ENCODE measurements around the gene PTPRB. TPM values are rescaled to one million over a fixed set of nuclear protein-coding genes. Genes with fewer than 3 reads are reported as not detected.

The PTPRB gene
- total and polyA plus RNA-seq, 2 of the 8 experiments (the other 6 are each of a cell fraction or from before 2014, with no cell fraction given), result 0.36 to 0.58 TPM

DNA sequence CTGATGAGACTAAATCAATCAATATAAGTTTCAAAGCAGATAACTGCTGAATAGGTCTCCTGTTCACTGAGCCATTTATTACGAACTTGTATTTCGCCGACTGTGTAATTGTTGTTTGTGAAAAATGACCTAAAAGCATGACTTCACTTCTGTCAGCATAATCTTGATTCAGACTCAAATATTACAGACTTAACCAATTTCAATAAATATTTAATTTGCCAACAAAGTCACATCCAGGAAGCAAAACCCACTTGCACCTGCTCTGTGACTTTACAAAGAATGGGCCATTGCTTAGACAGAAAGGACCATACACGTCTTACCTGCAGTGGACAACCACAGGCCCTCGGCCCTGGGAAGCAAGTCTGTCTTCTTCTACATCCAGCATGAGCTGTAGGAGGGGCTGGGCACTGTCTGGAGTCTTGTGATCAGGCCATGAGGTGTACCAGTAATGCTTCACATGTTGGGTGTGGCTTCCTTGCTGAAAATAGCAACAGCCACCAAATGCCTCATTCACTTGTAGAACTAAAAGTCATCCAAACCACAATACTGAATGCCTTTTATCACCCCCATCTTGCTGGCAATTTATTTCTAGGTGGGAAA is 23.5 kb upstream of the PTPRB start (continued):
- TF ChIP-seq HDAC6 (IDR thresholded peaks at IDR 0.05; ENCODE audit: low read depth, low read length), result no peak
- TF ChIP-seq, protein P1, sequence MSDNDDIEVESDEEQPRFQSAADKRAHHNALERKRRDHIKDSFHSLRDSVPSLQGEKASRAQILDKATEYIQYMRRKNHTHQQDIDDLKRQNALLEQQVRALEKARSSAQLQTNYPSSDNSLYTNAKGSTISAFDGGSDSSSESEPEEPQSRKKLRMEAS (IDR thresholded peaks at IDR 0.05), result no peak
- TF ChIP-seq BCL11A (IDR thresholded peaks at IDR 0.05; ENCODE audit: low read depth in 2 of 2, low read length in 2 of 2), result no peak
- TF ChIP-seq EP300 (IDR thresholded peaks at IDR 0.05; ENCODE audit: borderline replicate concordance in 1 of 2, low read depth in 2 of 2, low read length in 2 of 2), result no peak
- no peak for TF ChIP-seq SP1 (IDR thresholded peaks at IDR 0.05; ENCODE audit: low read depth, low read length)
- no peak for TF ChIP-seq MAFK (IDR thresholded peaks at IDR 0.05; ENCODE audit: low read depth, low read length)

All from H1 (cell line).